GM12872 (cell line): ENCODE results near the gene CDH8.

Source experiments
- CTCF ChIP-seq: IDR thresholded peaks from 3 replicates; pipeline ENCODE4 v1.5.1; 2011; ENCODE audit warnings: low read depth, mild to moderate bottlenecking, low read length, moderate library complexity; ENCODE audit not compliant: insufficient read depth

Gene CDH8

GRCh38 chr16:61654962-61655361, 381.3 kb downstream of the CDH8 start:
- TF ChIP-seq CTCF: no peak

- TF ChIP-seq CTCF: no peak
Measured at GRCh38 chr16:61653544-61653943, 382.7 kb downstream of the CDH8 start.

GRCh38 chr16:61645561-61645960, 390.7 kb downstream of the CDH8 start:
- no peak for TF ChIP-seq CTCF

- TF ChIP-seq CTCF: no peak
Measured at GRCh38 chr16:61644736-61645135, 391.5 kb downstream of the CDH8 start.

- TF ChIP-seq CTCF: no peak
Measured at GRCh38 chr16:61617219-61617783, 418.9 kb downstream of the CDH8 start.

- TF ChIP-seq CTCF: no peak
Measured at GRCh38 chr16:61616088-61616487, 420.1 kb downstream of the CDH8 start.

GRCh38 chr16:61611847-61612491, 424.3 kb downstream of the CDH8 start:
- no peak for TF ChIP-seq CTCF
